ENCODE data around the gene ZNF823.

- peak; percentile 43 for TF ChIP-seq CTCF (IDR thresholded peaks at IDR 0.05)
- TF ChIP-seq ZFX (IDR thresholded peaks at IDR 0.05; ENCODE audit: borderline replicate concordance): no peak
Measured at GRCh38 chr19:11673608-11674041, 65.1 kb downstream of the ZNF823 start.
